Measurements from ENCODE around the gene KLHL13. TPM values are rescaled to one million over a fixed set of nuclear protein-coding genes. Genes with fewer than 3 reads are reported as not detected.

The KLHL13 gene, protein sequence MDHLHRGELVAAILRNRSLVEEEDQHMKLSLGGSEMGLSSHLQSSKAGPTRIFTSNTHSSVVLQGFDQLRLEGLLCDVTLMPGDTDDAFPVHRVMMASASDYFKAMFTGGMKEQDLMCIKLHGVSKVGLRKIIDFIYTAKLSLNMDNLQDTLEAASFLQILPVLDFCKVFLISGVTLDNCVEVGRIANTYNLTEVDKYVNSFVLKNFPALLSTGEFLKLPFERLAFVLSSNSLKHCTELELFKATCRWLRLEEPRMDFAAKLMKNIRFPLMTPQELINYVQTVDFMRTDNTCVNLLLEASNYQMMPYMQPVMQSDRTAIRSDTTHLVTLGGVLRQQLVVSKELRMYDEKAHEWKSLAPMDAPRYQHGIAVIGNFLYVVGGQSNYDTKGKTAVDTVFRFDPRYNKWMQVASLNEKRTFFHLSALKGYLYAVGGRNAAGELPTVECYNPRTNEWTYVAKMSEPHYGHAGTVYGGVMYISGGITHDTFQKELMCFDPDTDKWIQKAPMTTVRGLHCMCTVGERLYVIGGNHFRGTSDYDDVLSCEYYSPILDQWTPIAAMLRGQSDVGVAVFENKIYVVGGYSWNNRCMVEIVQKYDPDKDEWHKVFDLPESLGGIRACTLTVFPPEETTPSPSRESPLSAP
- polyA plus RNA-seq (2013, experiment 1 of 2), result 12.6 TPM
- polyA plus RNA-seq (2013, experiment 2 of 2), result 12.8 TPM

DNA sequence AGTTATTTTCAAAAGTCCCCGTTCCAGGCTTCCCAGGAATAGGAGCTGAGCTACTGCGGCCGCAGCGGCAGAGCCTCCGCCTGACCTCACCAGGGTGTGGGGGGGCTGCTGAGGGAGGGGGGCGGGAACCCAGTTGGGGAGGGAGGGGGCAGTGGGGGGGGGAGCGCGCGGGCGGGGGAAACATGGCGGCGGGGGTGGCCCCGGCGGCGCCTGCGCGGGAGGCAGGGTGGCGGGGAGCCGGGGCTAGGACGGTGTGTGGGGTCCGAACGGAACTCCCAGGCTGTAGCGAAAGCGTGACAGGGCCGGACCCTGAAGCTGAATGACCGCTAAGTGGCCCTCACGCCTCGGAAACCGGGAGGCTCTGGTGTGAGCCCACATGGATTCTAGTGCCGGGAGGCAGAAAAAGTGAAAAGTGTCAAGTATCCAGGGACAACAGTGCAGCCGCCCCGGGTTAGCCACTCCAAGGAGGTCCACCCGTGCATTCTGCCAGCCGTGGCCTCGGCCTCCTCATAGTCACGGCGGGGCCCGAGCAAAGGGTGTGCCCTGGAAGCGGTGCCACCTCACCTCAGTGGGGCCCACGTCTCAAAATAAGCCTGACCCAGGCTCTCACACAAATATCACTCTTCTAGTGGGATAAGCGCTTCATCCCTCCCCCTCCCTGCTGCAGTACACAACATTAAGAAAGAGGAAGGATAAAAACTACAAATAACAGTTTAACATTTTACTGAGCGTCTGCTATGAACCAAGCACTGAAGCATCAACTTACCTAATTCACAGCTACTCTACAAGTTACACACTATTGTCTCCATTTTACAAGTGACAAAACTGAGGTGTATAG, at the start of gene KLHL13:
Gene KLHL13 (minus strand): TSS at position 98 of the 838 bp plus-strand sequence. CDS start 88,337 bp downstream, outside the sequence.
- H3K36me3 ChIP-seq (replicated peaks in 1 of 2; ENCODE audit: control insufficient read depth in 2 of 2, insufficient read depth in 2 of 2, low read length in 2 of 2), result no peaks in the 10 kb centered on the region
- H3K9ac ChIP-seq (ENCODE audit: low read depth, low read length, poor library complexity), result peak within 1 kb of the TSS; percentile 77
- no peak within 1 kb of the TSS for H2BK5ac ChIP-seq (ENCODE audit: low read length)
- peak within 1 kb of the TSS; percentile 58 for H2BK15ac ChIP-seq (ENCODE audit: low read length)
- H3K18ac ChIP-seq (ENCODE audit: low read length), result peak within 1 kb of the TSS; percentile 97
- peaks cover 0 to 1% of the 10 kb centered on the region in 2 donors for H3K4me1 ChIP-seq (ENCODE audit: control insufficient read depth in 2 of 2, insufficient read depth in 1 of 2, low read depth in 1 of 2, low read length in 2 of 2)
- H3K27ac ChIP-seq (replicated peaks; ENCODE audit: low read length), result no peak within 1 kb of the TSS
- no CpG with 5 or more reads among the region's 42 CpGs for WGBS, 2 donors (ENCODE audit: extremely low coverage in 2 of 2, insufficient read length in 2 of 2, insufficient replicate concordance in 1 of 2)
- H2BK120ac ChIP-seq (ENCODE audit: low read depth, low read length), result no peak within 1 kb of the TSS
- peak within 1 kb of the TSS; percentile 43 to 97 for H3K4me3 ChIP-seq (ENCODE audit: low read length in 2 of 2)
- peak; percentile 33 for DNase-seq (ENCODE audit: low spot score)
- no peak within 1 kb of the TSS for H2BK12ac ChIP-seq (ENCODE audit: low read length)
- peak within 1 kb of the TSS; percentile 43 for H4K8ac ChIP-seq (ENCODE audit: low read depth, low read length)
- peak within 1 kb of the TSS; percentile 8 for H3K14ac ChIP-seq (ENCODE audit: low read length)
- H3K4ac ChIP-seq (ENCODE audit: low read length), result no peak within 1 kb of the TSS
- H3K9me3 ChIP-seq (replicated peaks in 1 of 2; ENCODE audit: control insufficient read depth in 2 of 2, insufficient read depth in 1 of 2, low read depth in 1 of 2, low read length in 2 of 2), result no peaks in the 10 kb centered on the region
- H3K27me3 ChIP-seq (ENCODE audit: control insufficient read depth in 3 of 3, insufficient read depth in 3 of 3, low read depth in 1 of 3, low read length in 3 of 3), result peaks cover 0 to 48% (median 0%) of the 10 kb centered on the region in 3 experiments
- no peaks in the 10 kb centered on the region for H3K79me1 ChIP-seq (ENCODE audit: low read depth, low read length)
- no peak within 1 kb of the TSS for H3K23ac ChIP-seq (ENCODE audit: low read depth, low read length, poor library complexity)
- H4K91ac ChIP-seq (ENCODE audit: low read depth, low read length, poor library complexity), result no peak within 1 kb of the TSS
- peak within 1 kb of the TSS; percentile 90 for H2AFZ ChIP-seq (ENCODE audit: low read length)
- H3K4me2 ChIP-seq (ENCODE audit: insufficient read depth, low read length, poor library complexity, severe bottlenecking), result peak within 1 kb of the TSS; percentile 49
- H2AK5ac ChIP-seq (ENCODE audit: low read depth, low read length), result no peak within 1 kb of the TSS

- Histone ChIP-seq H3K36me3 (replicated peaks in 1 of 2; ENCODE audit: control insufficient read depth in 2 of 2, insufficient read depth in 2 of 2, low read length in 2 of 2) (no peaks in the 10 kb centered on the region), H3K79me1 (ENCODE audit: low read depth, low read length) (no peaks in the 10 kb centered on the region), H2BK120ac (ENCODE audit: low read depth, low read length) (no peak overlapping the region), H2BK5ac (ENCODE audit: low read length) (no peak overlapping the region), H4K8ac (ENCODE audit: low read depth, low read length) (no peak overlapping the region), H3K4me1 (ENCODE audit: control insufficient read depth in 2 of 2, insufficient read depth in 1 of 2, low read depth in 1 of 2, low read length in 2 of 2) (no peaks in the 10 kb centered on the region), H3K27me3 (ENCODE audit: control insufficient read depth in 3 of 3, insufficient read depth in 3 of 3, low read depth in 1 of 3, low read length in 3 of 3) (no peaks in the 10 kb centered on the region), H3K27ac (replicated peaks; ENCODE audit: low read length) (no peak overlapping the region), H4K91ac (ENCODE audit: low read depth, low read length, poor library complexity) (no peak overlapping the region), H2AK5ac (ENCODE audit: low read depth, low read length) (no peak overlapping the region), H3K4ac (ENCODE audit: low read length) (no peak overlapping the region), H3K23ac (ENCODE audit: low read depth, low read length, poor library complexity) (no peak overlapping the region), H2BK15ac (ENCODE audit: low read length) (no peak overlapping the region), H2BK12ac (ENCODE audit: low read length) (no peak overlapping the region), H3K18ac (ENCODE audit: low read length) (no peak overlapping the region), H3K9ac (ENCODE audit: low read depth, low read length, poor library complexity) (no peak overlapping the region), H3K14ac (ENCODE audit: low read length) (no peak overlapping the region), H3K4me2 (ENCODE audit: insufficient read depth, low read length, poor library complexity, severe bottlenecking) (no peak overlapping the region), H3K4me3 (ENCODE audit: low read length in 2 of 2) (no peak overlapping the region), H3K9me3 (replicated peaks in 1 of 2; ENCODE audit: control insufficient read depth in 2 of 2, insufficient read depth in 1 of 2, low read depth in 1 of 2, low read length in 2 of 2) (no peaks in the 10 kb centered on the region), H2AFZ (ENCODE audit: low read length) (no peak overlapping the region)
- DNase-seq (ENCODE audit: low spot score), result no peak
- no CpG with 5 or more reads among the region's 1 CpG for WGBS, 2 donors (ENCODE audit: extremely low coverage in 2 of 2, insufficient read length in 2 of 2, insufficient replicate concordance in 1 of 2)
Measured at GRCh38 chrX:118164138-118164537, 47.5 kb upstream of the KLHL13 start.

DNA sequence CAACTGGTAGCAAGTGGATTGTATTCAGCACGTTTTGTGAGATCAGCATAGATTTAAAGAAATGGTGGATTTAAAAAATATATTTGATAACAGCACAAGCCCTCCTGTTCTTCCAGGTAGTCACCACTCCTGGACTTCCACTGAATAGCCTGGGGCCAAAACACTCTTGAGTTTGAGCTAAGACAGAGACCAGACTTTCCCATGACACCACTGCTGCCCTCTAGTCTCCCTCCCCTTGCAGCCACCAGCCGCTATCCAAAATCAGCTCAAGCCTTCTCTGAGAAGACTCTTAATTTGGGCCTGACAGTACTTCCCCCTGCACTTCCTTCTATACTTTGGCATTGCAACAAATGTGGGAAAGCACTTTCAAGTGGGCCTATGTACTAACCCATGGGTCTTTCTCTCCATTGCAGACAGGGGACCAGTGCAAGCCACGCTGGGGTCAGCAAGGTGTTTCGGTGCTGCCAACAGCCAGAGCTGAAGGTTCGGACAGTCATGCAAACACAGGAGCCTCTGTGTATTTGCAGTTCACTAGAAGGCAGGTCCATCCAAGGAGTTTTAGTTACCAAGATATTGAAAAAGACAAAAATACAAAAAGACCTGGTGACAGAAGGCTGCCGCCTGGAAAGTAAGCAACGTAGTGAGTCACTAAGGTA, 40.5 kb upstream of the KLHL13 start:
- H2BK5ac ChIP-seq (ENCODE audit: low read length), result no peak overlapping the region
- H3K9me3 ChIP-seq (replicated peaks in 1 of 2; ENCODE audit: control insufficient read depth in 2 of 2, insufficient read depth in 1 of 2, low read depth in 1 of 2, low read length in 2 of 2), result no peaks in the 10 kb centered on the region
- no peaks in the 10 kb centered on the region for H3K4me1 ChIP-seq (ENCODE audit: control insufficient read depth in 2 of 2, insufficient read depth in 1 of 2, low read depth in 1 of 2, low read length in 2 of 2)
- H2BK15ac ChIP-seq (ENCODE audit: low read length), result no peak overlapping the region
- H4K8ac ChIP-seq (ENCODE audit: low read depth, low read length), result no peak overlapping the region
- H4K91ac ChIP-seq (ENCODE audit: low read depth, low read length, poor library complexity), result no peak overlapping the region
- H2AK5ac ChIP-seq (ENCODE audit: low read depth, low read length), result no peak overlapping the region
- no peak overlapping the region for H2BK120ac ChIP-seq (ENCODE audit: low read depth, low read length)
- no peak overlapping the region for H3K14ac ChIP-seq (ENCODE audit: low read length)
- H3K23ac ChIP-seq (ENCODE audit: low read depth, low read length, poor library complexity), result no peak overlapping the region
- no peak overlapping the region for H3K27ac ChIP-seq (replicated peaks; ENCODE audit: low read length)
- no peak overlapping the region for H2BK12ac ChIP-seq (ENCODE audit: low read length)
- no peak overlapping the region for H3K4me3 ChIP-seq (ENCODE audit: low read length in 2 of 2)
- no peak overlapping the region for H3K9ac ChIP-seq (ENCODE audit: low read depth, low read length, poor library complexity)
- H3K4ac ChIP-seq (ENCODE audit: low read length), result no peak overlapping the region
- no peak overlapping the region for H3K18ac ChIP-seq (ENCODE audit: low read length)
- H3K4me2 ChIP-seq (ENCODE audit: insufficient read depth, low read length, poor library complexity, severe bottlenecking), result no peak overlapping the region
- no peak overlapping the region for H2AFZ ChIP-seq (ENCODE audit: low read length)
- DNase-seq (ENCODE audit: low spot score), result no peak
- H3K27me3 ChIP-seq (ENCODE audit: control insufficient read depth in 3 of 3, insufficient read depth in 3 of 3, low read depth in 1 of 3, low read length in 3 of 3), result no peaks in the 10 kb centered on the region
- H3K79me1 ChIP-seq (ENCODE audit: low read depth, low read length), result no peaks in the 10 kb centered on the region
- H3K36me3 ChIP-seq (replicated peaks in 1 of 2; ENCODE audit: control insufficient read depth in 2 of 2, insufficient read depth in 2 of 2, low read length in 2 of 2), result no peaks in the 10 kb centered on the region
- WGBS, 2 donors (ENCODE audit: extremely low coverage in 2 of 2, insufficient read length in 2 of 2, insufficient replicate concordance in 1 of 2), result no CpG with 5 or more reads among the region's 7 CpGs
